T47D (cell line): Measurements from ENCODE around the gene SRCAP.

Source experiments
- DNase-seq, 2 experiments: peaks; one replicate each; pipeline versions ENCODE4 v3.0.0 to v3.0.0-alpha.2; 2011 to 2012; ENCODE audit warnings: low read depth in 1 of 2, low spot score in 1 of 2
- JUND ChIP-seq: IDR thresholded peaks from 2 replicates; pipeline ENCODE4 v1.6.1; 2012; ENCODE audit warnings: low read depth
- in situ Hi-C: cut with HindIII; loops from 2 replicates; pipeline ENCODE4 v1.10.0; 2016; ENCODE audit warnings: low sequenced_read_pairs, low pct_unique_long_range_greater_than_20kb

Gene SRCAP

DNA sequence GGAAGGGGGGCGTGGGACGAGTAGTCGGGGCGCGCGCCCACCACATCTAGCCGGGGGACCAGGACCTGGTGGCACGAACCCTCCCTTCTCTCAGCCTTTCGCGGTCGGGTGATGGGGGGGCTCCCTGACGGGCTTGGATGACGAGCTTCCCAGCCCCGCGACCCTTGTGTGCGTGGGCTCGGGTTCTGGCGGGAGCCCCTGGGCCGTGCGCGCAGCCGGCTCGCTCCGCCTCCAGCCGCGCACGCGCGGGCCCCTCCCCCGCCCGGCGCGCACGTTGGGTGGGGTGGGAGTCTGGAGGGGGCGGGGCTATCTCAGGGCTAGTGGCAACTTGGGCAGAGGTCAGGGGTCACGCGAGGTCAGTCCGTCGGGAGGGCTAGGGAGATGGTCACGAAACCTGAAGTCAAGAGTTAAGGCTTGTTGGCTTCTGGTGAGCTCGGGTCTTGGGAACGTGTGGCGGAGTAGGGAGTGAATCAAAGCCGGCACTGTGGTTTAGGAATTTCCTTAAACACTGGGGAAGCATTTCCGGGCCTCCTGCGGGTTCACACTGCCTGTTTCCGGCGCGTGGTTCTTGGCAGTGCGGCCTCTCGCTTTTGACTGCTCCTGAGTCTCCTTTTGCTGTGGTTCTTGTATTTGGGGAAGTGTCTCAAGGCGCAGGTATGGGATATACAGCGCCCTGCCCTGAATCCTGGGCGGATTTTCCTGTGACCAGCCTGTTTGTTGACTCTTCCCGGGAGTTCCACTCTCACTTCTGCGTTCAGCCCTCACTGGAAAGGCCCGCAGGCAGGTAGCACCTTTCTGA lies at the start of gene SRCAP:
Gene SRCAP (plus strand): TSS at position 356 of the 799 bp plus-strand sequence. CDS start 1,654 bp downstream, outside the sequence.
- peak; percentile 85 to 88 for DNase-seq
- in situ Hi-C loops, result no loop called here
- no peak for TF ChIP-seq JUND

GRCh38 chr16:30649725-30650368 lies 49.1 kb upstream of the SRCAP start:
- in situ Hi-C loops, result loop anchor here (25.0 kb wide), 1 partner anchor 213 kb away; the partner anchor contains the start of genes DCTPP1 and SEPHS2
- TF ChIP-seq JUND, result no peak
- DNase-seq, result no peak

DNA sequence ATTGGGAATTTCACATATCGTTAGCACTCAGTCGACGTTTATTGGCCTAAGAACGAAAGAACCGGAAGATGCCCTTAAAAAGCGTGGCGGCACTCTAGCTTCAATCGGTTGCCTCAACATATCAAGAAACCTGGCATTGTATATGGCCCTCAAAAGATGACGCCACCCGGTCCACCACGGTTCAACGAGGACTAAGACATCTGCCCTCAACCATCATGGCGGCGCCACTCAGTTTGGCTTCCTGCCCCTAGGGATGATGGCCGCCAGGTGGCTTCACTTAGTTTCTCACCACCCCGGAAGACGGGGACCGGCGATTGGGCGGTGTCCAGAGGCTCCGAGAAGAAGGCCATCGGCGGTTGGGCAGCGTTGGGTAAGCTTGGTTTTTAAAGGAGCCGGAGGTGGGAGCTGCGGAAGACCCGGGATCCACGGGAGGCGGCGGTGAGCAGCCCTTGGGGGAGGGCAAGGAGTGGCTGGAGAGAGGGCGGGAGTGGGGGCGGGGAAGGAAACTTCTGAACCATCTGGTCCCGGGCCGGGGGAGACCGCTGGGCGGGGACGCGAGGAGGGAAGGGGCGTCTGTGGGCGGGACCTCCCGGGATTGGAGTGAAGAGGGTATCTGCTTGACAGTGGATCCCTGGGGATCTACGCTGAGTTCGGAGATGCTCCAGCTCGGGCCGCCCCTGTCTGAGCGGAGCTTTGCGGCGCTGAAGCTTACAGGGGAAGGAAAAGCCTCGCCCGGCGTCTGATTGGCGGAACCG lies 48.4 kb upstream of the SRCAP start, which contains the start of gene PRR14:
Gene PRR14 (plus strand): TSS at position 592 of the 755 bp plus-strand sequence. CDS start 686 bp downstream, outside the sequence.
- in situ Hi-C loops, result no loop called here
- peak; percentile 93 to 100 for DNase-seq
- TF ChIP-seq JUND, result no peak

- in situ Hi-C loops, result no loop called here
- TF ChIP-seq JUND, result no peak
- peak; percentile 61 to 68 for DNase-seq
Observed at GRCh38 chr16:30651124-30652004, 47.6 kb upstream of the SRCAP start.

DNA sequence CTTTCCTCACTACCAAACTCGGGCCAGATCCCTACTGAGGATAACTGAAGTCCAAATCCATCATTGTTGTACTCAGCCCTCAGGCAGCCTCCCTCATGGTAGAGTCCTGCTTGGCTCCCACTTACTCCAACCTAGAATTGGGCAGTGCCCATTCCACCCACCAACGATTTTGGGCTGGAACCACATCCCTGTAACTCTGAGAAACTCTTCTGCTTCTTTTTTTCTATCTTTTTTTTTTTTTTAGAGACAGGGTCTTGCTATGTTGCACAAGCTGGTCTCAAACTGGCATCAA lies 47.0 kb upstream of the SRCAP start:
- no peak for TF ChIP-seq JUND
- DNase-seq, result no peak
- in situ Hi-C loops, result no loop called here

DNA sequence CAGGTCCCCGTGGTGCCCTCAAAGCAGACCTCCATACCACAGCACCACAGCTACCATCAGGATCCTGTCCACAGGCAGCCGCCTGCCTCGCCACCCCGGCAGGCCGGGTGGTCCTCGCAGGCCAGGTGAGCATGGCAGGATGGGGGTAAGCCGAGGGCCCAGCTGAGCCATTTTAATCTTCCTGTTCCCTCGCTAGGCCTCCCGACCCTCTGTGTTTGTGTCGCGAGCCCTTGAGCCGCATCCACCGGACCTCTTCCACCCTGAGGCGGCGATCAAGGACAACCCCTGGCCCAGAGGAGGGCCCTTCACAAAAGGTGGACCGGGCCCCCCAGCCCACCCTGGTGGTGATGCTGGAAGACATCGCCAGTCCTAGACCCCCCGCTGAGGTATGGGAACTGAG lies 46.3 kb upstream of the SRCAP start:
- TF ChIP-seq JUND, result no peak
- DNase-seq, result no peak
- in situ Hi-C loops, result no loop called here

DNA sequence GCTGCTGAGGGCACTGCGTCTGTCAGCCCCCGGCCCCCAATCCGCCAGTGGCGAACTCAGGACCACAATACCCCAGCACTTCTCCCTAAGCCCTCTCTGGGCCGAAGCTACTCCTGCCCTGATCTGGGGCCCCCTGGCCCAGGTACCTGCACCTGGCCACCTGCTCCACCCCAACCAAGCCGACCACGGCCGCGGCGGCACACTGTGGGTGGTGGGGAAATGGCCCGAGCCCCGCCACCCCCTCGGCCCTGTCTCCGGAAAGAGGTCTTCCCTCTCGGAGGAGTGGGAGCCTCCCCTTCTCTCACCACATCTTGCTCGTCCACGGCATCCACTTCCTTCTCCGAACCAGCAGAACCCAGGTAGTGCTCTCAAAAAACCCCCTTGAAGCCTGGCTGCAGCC lies 44.1 kb upstream of the SRCAP start:
- no peak for TF ChIP-seq JUND
- in situ Hi-C loops, result no loop called here
- DNase-seq, result no peak

- in situ Hi-C loops, result no loop called here
- DNase-seq, result no peak
- TF ChIP-seq JUND, result no peak
Observed at GRCh38 chr16:30655815-30656347, 43.1 kb upstream of the SRCAP start.

DNA sequence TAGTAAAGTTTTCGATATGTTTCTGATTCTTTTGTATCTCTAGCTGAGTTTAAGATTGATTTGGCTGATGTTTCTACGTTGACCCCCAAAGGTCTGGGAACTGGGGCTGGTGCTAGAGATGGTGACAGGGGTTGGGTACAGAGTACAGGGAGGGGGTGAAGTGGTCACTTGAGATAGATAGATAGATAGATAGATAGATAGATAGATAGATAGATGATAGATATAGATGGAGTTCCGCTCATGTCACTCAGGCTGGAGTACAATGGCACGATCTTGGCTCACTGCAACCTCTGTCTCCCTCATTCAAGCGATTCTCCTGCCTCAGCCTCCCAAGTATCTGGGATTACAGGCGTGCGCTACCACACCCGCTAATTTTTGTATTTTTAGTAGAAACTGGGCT lies 42.6 kb upstream of the SRCAP start:
- in situ Hi-C loops, result no loop called here
- TF ChIP-seq JUND, result no peak
- no peak for DNase-seq

GRCh38 chr16:30656974-30657865 lies 41.8 kb upstream of the SRCAP start:
- no peak for TF ChIP-seq JUND
- in situ Hi-C loops, result no loop called here
- DNase-seq, result no peak

DNA sequence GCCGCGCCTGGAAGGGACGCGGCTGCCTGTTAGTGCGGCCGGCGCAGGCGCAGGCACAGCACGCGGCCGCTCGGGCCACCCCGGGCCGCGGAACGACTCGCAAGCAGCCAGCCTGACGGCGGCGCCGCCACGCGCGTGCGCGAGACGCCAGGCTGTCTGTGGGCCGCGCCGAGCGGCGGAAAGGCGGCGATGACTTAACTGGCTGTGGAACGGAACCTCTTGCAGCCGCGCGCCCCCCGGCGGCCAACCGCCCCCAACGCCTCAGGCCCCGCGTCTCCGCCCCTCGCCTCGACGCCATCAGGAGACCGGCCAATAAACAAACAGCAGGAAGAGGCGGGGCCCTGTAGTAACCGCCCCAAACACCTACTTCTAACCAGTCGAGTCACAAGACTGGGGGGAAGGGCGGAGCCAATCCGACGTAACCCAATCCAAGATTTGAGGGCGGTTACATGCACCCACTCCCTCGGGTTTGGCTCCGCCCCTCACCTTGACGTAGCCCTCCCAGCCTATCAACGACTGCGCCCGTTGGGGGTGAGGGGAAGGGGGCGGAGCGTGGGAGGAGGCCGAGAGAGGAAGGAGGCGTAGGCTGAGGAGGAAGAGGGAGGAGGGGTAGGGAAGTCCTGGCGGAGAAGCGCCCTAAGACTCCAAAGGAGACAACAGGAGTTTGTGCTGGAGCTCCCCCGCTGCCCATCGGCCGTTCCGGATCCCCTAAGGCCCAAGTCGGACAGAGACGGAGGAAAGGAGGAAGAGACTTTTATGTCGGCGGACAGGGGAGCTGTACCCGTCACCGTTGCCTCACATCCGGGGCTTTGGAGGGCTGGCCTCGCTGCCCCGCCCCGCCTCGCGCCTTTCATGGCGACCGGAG lies 40.9 kb upstream of the SRCAP start, which contains the start of gene FBRS:
Gene FBRS (plus strand): TSS at position 566 of the 865 bp plus-strand sequence. CDS start 1,088 bp downstream, outside the sequence.
- peak; percentile 92 to 100 for DNase-seq
- in situ Hi-C loops, result no loop called here
- no peak for TF ChIP-seq JUND
